Heart left ventricle (tissue), 13 donors: ENCODE results near the gene BNC2.

Source experiments
- POLR2A ChIP-seq, 2 donors: fragments of 450-650 bp; IDR thresholded peaks; one replicate each; pipeline ENCODE4 v1.6.1; 2017; ENCODE audit warnings: antibody characterized with exemption in 2 of 2, mild to moderate bottlenecking in 2 of 2, moderate library complexity in 2 of 2
- TF ChIP-seq, protein P1 (sequence below), 12 donors: fragments of 200-600 bp; sonication (generic) in 4 of 12; IDR thresholded peaks; one replicate each; pipeline versions ENCODE4 v1.5.0 to v1.8.0; 2018 to 2022; ENCODE audit warnings: antibody characterized with exemption in 12 of 12, mild to moderate bottlenecking in 5 of 12
- donor health status: ischemic (EF 13 %, LVEDD 7.1; RV severe dilation, severe dysfunction).
- donor health status: DM: no; HTN: yes; CAD: no.
- donor health status: DM: no; HTN: no; CAD: no.
- donor health status: ischemic (EF 25% LVEDD 6.9; RV normal size, moderate dysfunction).
- donor health status: ischemic (EF 25% LVEDD 5.7; RV mildly dilated, moderate dysfunction).
- donor health status: ischemic (EF 35%, LVEDD 5.7; RV mildly dilated, moderate dysfunction).
- donor health status: nonischemic (EF 11% LVEDD 7.7; RV severe dilation, severe dysfunction).
- donor health status: DM: yes; HTN: yes; CAD: no.
- donor health status: PGD.
- donor health status: ischemic (EF 29% LVEDD 5.4; RV normal size, mild dysfunction).
- donor health status: nonischemic (EF 23%, LVEDD 6.1; RV moderate dilation, normal function).

DNA sequence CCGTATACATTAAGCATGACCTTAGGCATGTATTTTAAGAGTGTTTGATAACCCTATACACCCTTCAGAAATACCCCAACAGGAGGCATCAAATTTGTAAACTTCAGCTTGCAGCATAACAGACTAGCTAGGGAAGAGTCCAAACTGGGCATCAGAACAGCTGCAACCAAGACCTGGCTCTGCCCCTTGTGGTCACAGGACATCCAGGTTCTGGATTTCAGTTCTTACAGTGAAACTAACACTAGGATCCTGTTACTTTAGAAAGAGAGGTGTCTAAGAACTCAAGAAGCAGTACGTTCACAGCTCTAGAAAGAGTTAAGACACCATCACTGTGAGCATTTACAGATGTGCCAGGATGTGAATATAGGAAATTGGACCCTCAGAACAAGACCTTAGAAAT, 229.8 kb downstream of the BNC2 start:
- no peak for TF ChIP-seq POLR2A (IDR thresholded peaks at IDR 0.05)
- TF ChIP-seq, protein P1, sequence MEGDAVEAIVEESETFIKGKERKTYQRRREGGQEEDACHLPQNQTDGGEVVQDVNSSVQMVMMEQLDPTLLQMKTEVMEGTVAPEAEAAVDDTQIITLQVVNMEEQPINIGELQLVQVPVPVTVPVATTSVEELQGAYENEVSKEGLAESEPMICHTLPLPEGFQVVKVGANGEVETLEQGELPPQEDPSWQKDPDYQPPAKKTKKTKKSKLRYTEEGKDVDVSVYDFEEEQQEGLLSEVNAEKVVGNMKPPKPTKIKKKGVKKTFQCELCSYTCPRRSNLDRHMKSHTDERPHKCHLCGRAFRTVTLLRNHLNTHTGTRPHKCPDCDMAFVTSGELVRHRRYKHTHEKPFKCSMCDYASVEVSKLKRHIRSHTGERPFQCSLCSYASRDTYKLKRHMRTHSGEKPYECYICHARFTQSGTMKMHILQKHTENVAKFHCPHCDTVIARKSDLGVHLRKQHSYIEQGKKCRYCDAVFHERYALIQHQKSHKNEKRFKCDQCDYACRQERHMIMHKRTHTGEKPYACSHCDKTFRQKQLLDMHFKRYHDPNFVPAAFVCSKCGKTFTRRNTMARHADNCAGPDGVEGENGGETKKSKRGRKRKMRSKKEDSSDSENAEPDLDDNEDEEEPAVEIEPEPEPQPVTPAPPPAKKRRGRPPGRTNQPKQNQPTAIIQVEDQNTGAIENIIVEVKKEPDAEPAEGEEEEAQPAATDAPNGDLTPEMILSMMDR (IDR thresholded peaks at IDR 0.05): no peak
